DMS 273 treated with DMSO at 0.1 percent for 48 hours (cell line): ENCODE results near the gene ZNF688.
"Not testable (repeated sequence)": the region's sequence is repeated elsewhere in the genome, so short reads cannot be mapped to it uniquely, and the experiment has no call there.

Experiments
- DNase-seq: peaks from one replicate; lab custom pipeline; 2025; lab: John Stamatoyannopoulos, UW

The ZNF688 gene

GRCh38 chr16:30533748-30534367 lies 37.7 kb downstream of the ZNF688 start:
- DNase-seq, result no peak

- no peak for DNase-seq
Measured at GRCh38 chr16:30533146-30533522, 38.4 kb downstream of the ZNF688 start.

GRCh38 chr16:30532285-30533145 lies 39.0 kb downstream of the ZNF688 start:
- no peak for DNase-seq

- no peak for DNase-seq
Measured at GRCh38 chr16:30530163-30531037, 41.1 kb downstream of the ZNF688 start.

- no peak for DNase-seq
Measured at GRCh38 chr16:30528799-30529457, 42.6 kb downstream of the ZNF688 start.

GRCh38 chr16:30527635-30528178 lies 43.8 kb downstream of the ZNF688 start:
- no peak for DNase-seq

- DNase-seq, result peak; percentile 96
Measured at GRCh38 chr16:30526823-30527634, 44.5 kb downstream of the ZNF688 start.

- DNase-seq, result no peak
Measured at GRCh38 chr16:30526137-30526822, 45.2 kb downstream of the ZNF688 start, which contains the start of gene ZNF768. TSS of gene ZNF768 (minus strand) at chr16:30526566. CDS start at chr16:30526413, 153 bp downstream.

GRCh38 chr16:30525844-30526136 lies 45.7 kb downstream of the ZNF688 start:
- no peak for DNase-seq

GRCh38 chr16:30524575-30525568 lies 46.6 kb downstream of the ZNF688 start:
- DNase-seq, result no peak

GRCh38 chr16:30523768-30524574 lies 47.5 kb downstream of the ZNF688 start:
- no peak for DNase-seq

GRCh38 chr16:30522702-30523463 lies 48.6 kb downstream of the ZNF688 start:
- not testable (repeated sequence) for DNase-seq

- no peak for DNase-seq
Measured at GRCh38 chr16:30521873-30522641, 49.5 kb downstream of the ZNF688 start.

- DNase-seq, result no peak
Measured at GRCh38 chr16:30521476-30521872, 50.0 kb downstream of the ZNF688 start.
